Glutamatergic neuron (in vitro differentiated cells): Measurements from ENCODE around the gene LIF. TPM values are rescaled to one million over a fixed set of nuclear protein-coding genes. Genes with fewer than 3 reads are reported as not detected.

Source experiments
- DNase-seq: peaks from one replicate; pipeline ENCODE4 v3.0.0; 2022
- H3K27ac Mint-ChIP-seq: one replicate; pipeline ENCODE4 v1.8.0; 2020; ENCODE audit warnings: mild to moderate bottlenecking, mixed read lengths, inconsistent platforms; ENCODE audit not compliant: unreplicated experiment
- H3K27me3 Mint-ChIP-seq: one replicate; pipeline ENCODE4 v1.8.0; 2020; ENCODE audit warnings: mild to moderate bottlenecking, moderate library complexity, mixed read lengths, inconsistent platforms; ENCODE audit not compliant: unreplicated experiment
- H3K36me3 Mint-ChIP-seq: one replicate; pipeline ENCODE4 v1.8.0; 2020; ENCODE audit warnings: mild to moderate bottlenecking, mixed read lengths, inconsistent platforms; ENCODE audit not compliant: unreplicated experiment
- H3K4me1 Mint-ChIP-seq: one replicate; pipeline ENCODE4 v1.8.0; 2020; ENCODE audit warnings: mild to moderate bottlenecking, low read depth, mixed read lengths, inconsistent platforms; ENCODE audit not compliant: unreplicated experiment
- H3K4me3 Mint-ChIP-seq: one replicate; pipeline ENCODE4 v1.8.0; 2020; ENCODE audit warnings: mild to moderate bottlenecking, mixed read lengths, inconsistent platforms; ENCODE audit not compliant: unreplicated experiment
- H3K9me3 Mint-ChIP-seq: one replicate; pipeline ENCODE4 v1.8.0; 2020; ENCODE audit warnings: mild to moderate bottlenecking, moderate library complexity, mixed read lengths, inconsistent platforms; ENCODE audit not compliant: unreplicated experiment
- CTCF ChIP-seq: fragments of 200-600 bp; sonication (generic); IDR thresholded peaks from one replicate; pipeline ENCODE4 v1.5.0; 2021; ENCODE audit not compliant: partially characterized antibody, unreplicated experiment
- total RNA-seq: library from RNA; stranded (reverse); fragmentation: NEBNext Ultra II Directional; extraction: Animal tissue kit (Norgen Biotek cat#: 25700); gene quantifications from one replicate; pipeline ENCODE4 v1.2.1, GENCODE V29; 2021; ENCODE audit not compliant: unreplicated experiment

LIF gene
- total RNA-seq, 1 donor from 2014 or later, result 0.29 TPM

DNA sequence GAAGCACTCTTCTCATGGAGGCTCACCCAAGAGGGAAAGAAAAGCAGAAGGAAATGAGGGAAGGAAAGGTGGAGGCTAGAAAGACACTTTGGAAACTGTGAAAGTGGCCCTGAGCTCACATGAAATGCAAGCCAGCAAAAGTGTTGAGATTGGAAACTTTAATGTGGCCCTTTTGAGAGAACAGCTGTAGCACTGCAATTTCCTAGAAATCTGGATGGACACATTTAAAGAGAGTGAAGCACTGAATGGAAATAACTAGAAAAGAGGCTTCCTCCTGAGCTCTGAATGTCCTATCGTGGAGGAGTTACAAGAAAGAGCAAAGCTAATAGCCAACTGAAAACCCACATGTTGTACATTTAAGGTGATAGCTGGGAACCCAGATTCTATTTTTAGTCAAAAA is 56.0 kb downstream of the LIF start:
- DNase-seq, result no peak
- Mint-ChIP-seq H3K4me1 (no peaks in the 10 kb centered on the region), H3K4me3 (no peak overlapping the region), H3K9me3 (no peaks in the 10 kb centered on the region), H3K27me3 (no peaks in the 10 kb centered on the region), H3K36me3 (no peaks in the 10 kb centered on the region), H3K27ac (no peak overlapping the region)
- TF ChIP-seq CTCF, result no peak

Other genes starting within 250 kb of the LIF start
- not detected for gene HORMAD2, start 166.3 kb downstream of the LIF start, total RNA-seq
- not detected for gene OSM, start 20.1 kb upstream of the LIF start, total RNA-seq
- 4.5 TPM for gene CASTOR1, start 42.7 kb upstream of the LIF start, total RNA-seq
- gene TBC1D10A, start 80.2 kb upstream of the LIF start, total RNA-seq, result 5.0 TPM
- 157 TPM for gene SF3A1, start 110.1 kb upstream of the LIF start, total RNA-seq
- gene CCDC157, start 110.2 kb upstream of the LIF start, total RNA-seq, result 6.2 TPM
- gene RNF215, start 140.7 kb upstream of the LIF start, total RNA-seq, result 43.1 TPM
- gene SEC14L2, start 150.3 kb upstream of the LIF start, total RNA-seq, result 0.76 TPM
- 5.8 TPM for gene MTFP1, start 179.0 kb upstream of the LIF start, total RNA-seq
- gene SEC14L3, start 225.3 kb upstream of the LIF start, total RNA-seq, result not detected